Lower leg skin (tissue), 4 donors: ENCODE data around the gene LYSMD2. TPM values are rescaled to one million over a fixed set of nuclear protein-coding genes. Genes with fewer than 3 reads are reported as not detected.

Experiments used
- DNase-seq, 2 donors: peaks; one replicate each; pipeline ENCODE4 v3.0.0-alpha.2; 2019; ENCODE audit warnings: low spot score in 2 of 2
- H3K4me3 ChIP-seq: fragments of 200-600 bp; sonication (generic); 2 replicates; pipeline ENCODE4 v1.5.1; 2017; ENCODE audit warnings: mild to moderate bottlenecking, low read depth; ENCODE audit not compliant: poor library complexity, severe bottlenecking
- POLR2A ChIP-seq, 2 donors: fragments of 450-650 bp; IDR thresholded peaks; one replicate each; pipeline ENCODE4 v1.6.1; 2016 to 2017; ENCODE audit warnings: antibody characterized with exemption in 2 of 2, mild to moderate bottlenecking in 1 of 2, moderate library complexity in 1 of 2
- WGBS, 2 donors: methylation state at CpG; one replicate each; pipeline ENCODE4 v1.1.5; 2018; 5-methylcytosine and 5-hydroxymethylcytosine counted together
- intact Hi-C: fragments of 100-400 bp; cut with DNase I; formaldehyde crosslinking; loops from one replicate; pipeline ENCODE4 v1.15.0; 2023; ENCODE audit warnings: low total_unique reads
- total RNA-seq, 4 donors: library from RNA; depleted of rRNA; stranded (reverse); fragments of >200 nt; gene quantifications; one replicate each; pipeline ENCODE4 v1.1.0, GENCODE V29; 2016
- TF ChIP-seq, protein P1 (sequence below), 3 donors: fragments of 450-650 bp; IDR thresholded peaks; one replicate each; pipeline ENCODE4 v1.5.1; 2016; ENCODE audit warnings: antibody characterized with exemption in 3 of 3, mild to moderate bottlenecking in 3 of 3, moderate library complexity in 2 of 3

LYSMD2 gene
- total RNA-seq, 4 donors from 2014 or later = 6.6 to 17.9 (median 13.0) TPM

DNA sequence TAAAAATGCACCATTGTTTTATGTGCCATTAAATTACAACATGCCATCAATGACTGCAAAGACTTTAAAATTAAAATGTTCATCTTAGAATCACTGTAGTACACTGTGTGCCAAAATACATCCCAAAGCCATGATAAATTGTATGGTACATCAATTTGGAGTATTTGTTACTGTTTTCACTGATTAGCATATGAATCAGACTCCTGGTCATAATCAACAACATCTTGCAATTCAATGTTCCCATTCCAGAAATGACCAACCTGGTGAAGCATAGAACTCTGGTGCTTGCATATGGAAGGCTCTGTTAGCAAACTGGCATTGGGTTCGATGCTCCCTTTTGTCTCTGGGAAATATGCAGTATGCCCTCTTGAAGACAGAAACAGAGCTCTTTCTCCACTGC lies 22.5 kb downstream of the LYSMD2 start:
- no peak for DNase-seq
- 86 to 93% methylated on average over 1 of the region's 1 CpG for WGBS, 2 donors
- no peak overlapping the region for H3K4me3 ChIP-seq
- TF ChIP-seq POLR2A (IDR thresholded peaks at IDR 0.05) = no peak
- TF ChIP-seq, protein P1, sequence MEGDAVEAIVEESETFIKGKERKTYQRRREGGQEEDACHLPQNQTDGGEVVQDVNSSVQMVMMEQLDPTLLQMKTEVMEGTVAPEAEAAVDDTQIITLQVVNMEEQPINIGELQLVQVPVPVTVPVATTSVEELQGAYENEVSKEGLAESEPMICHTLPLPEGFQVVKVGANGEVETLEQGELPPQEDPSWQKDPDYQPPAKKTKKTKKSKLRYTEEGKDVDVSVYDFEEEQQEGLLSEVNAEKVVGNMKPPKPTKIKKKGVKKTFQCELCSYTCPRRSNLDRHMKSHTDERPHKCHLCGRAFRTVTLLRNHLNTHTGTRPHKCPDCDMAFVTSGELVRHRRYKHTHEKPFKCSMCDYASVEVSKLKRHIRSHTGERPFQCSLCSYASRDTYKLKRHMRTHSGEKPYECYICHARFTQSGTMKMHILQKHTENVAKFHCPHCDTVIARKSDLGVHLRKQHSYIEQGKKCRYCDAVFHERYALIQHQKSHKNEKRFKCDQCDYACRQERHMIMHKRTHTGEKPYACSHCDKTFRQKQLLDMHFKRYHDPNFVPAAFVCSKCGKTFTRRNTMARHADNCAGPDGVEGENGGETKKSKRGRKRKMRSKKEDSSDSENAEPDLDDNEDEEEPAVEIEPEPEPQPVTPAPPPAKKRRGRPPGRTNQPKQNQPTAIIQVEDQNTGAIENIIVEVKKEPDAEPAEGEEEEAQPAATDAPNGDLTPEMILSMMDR (IDR thresholded peaks at IDR 0.05) = no peak
- intact Hi-C loops = no loop called here

GRCh38 chr15:51714162-51714561 lies 23.3 kb downstream of the LYSMD2 start:
- no peak overlapping the region for H3K4me3 ChIP-seq
- DNase-seq = no peak
- WGBS, 2 donors = 74 to 75% methylated on average over 1 of the region's 1 CpG
- TF ChIP-seq, protein P1 (IDR thresholded peaks at IDR 0.05) = no peak
- intact Hi-C loops = no loop called here

DNA sequence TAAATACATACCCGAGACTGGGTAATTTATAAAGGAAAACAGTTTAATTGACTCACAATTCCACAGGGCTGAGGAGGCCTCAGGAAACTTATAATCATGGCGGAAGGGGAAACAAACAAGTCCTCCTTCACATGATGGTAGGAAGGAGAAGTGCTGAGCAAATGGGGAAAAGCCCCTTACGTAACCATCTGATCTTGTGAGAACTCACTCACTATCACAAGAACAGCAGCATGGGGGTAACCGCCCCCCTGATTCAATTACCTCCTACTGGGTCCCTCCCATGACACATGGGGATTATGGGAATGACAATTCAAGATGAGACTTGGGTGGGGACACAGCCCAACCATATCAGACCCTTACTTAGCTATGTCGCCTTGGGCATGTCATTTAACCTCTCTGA lies 28.4 kb downstream of the LYSMD2 start:
- intact Hi-C loops = no loop called here
- H3K4me3 ChIP-seq = no peak overlapping the region
- 88 to 96% methylated on average over 5 of the region's 5 CpGs for WGBS, 2 donors
- no peak for DNase-seq
- no peak for TF ChIP-seq POLR2A (IDR thresholded peaks at IDR 0.05)
- TF ChIP-seq, protein P1 (IDR thresholded peaks at IDR 0.05) = no peak

DNA sequence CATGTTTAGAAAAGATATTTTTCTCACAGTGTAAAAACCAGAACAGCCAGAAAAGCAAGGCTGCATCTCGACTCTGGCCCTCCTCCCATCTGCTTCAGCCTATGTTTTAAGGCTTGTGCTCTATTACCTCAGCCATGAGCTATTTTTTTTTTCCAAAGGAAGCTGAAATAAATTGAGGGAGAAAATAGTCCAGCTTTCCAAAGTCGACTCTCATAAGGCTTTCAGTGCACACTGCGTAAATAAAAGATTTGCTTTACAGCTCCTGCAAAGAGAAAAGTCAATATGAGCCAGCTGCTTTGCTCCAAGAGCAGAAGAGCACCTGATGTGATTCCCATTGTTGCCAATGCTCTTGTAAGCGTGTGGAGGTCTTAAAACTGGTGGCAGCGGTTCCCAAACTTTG lies 29.4 kb downstream of the LYSMD2 start:
- no peak for DNase-seq
- TF ChIP-seq, protein P1 (IDR thresholded peaks at IDR 0.05) = no peak
- no peak for TF ChIP-seq POLR2A (IDR thresholded peaks at IDR 0.05)
- intact Hi-C loops = no loop called here
- WGBS, 2 donors = 33 to 54% methylated on average over 5 of the region's 5 CpGs
- H3K4me3 ChIP-seq = no peak overlapping the region

GRCh38 chr15:51706926-51707608 lies 30.4 kb downstream of the LYSMD2 start:
- TF ChIP-seq, protein P1 (IDR thresholded peaks at IDR 0.05) = no peak
- no peak for TF ChIP-seq POLR2A (IDR thresholded peaks at IDR 0.05)
- WGBS, 2 donors = 67 to 79% methylated on average over 2 of the region's 2 CpGs
- no peak for DNase-seq
- no peak overlapping the region for H3K4me3 ChIP-seq
- intact Hi-C loops = no loop called here

DNA sequence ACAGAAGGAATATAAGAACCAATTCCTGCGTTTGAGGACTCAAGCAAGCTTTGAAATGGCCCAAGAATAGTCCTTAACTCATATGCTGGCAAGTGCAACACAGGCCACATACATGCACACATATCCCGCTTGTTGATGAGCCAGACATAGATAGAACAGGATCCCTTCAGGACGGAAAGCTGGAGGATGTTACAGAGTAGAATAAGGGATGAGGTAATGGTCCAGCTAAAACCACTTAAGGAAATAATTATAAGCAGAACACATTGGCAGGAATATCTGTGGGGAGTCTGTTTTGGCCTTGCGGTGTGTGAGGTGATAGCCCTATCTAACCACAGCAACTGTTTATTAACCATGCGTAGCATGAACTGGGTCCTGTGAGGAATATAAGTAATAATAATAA lies 31.2 kb downstream of the LYSMD2 start:
- WGBS, 2 donors = 50 to 69% methylated on average over 5 of the region's 5 CpGs
- H3K4me3 ChIP-seq = no peak overlapping the region
- intact Hi-C loops = no loop called here
- DNase-seq = no peak
- TF ChIP-seq POLR2A (IDR thresholded peaks at IDR 0.05) = no peak
- TF ChIP-seq, protein P1 (IDR thresholded peaks at IDR 0.05) = no peak
